ENCODE measurements around the gene RRAS2. TPM values are rescaled to one million over a fixed set of nuclear protein-coding genes. Genes with fewer than 3 reads are reported as not detected.

Gene RRAS2
- total and polyA plus RNA-seq, 12 donors, result 9.2 to 59.3 (median 26.6) TPM

DNA sequence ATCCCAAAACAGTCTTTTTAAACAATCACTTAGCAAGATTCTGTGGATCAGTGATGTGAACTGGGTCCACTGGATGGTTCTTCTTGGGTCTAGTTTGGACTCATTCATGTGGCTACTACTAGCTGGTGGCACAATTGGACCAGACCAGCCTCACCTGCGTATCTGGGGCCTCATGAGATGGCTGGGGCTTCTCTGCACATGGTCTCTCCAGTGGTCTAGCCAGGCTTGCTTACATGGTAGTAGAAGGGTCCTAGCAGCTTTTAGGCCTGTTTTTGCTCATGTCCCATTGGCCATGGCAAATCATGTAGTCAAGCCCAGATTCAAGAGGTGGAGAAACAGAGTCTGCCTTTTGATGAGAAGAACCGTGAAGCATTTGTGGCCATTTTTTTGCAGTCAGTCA, 94.0 kb downstream of the RRAS2 start:
- H3K9me3 ChIP-seq (replicated peaks in 1 of 3), result no peaks in the 10 kb centered on the region
- no peaks in the 10 kb centered on the region for H3K36me3 ChIP-seq (replicated peaks in 1 of 2)
- H3K27ac ChIP-seq, result no peak overlapping the region
- TF ChIP-seq, protein P1, sequence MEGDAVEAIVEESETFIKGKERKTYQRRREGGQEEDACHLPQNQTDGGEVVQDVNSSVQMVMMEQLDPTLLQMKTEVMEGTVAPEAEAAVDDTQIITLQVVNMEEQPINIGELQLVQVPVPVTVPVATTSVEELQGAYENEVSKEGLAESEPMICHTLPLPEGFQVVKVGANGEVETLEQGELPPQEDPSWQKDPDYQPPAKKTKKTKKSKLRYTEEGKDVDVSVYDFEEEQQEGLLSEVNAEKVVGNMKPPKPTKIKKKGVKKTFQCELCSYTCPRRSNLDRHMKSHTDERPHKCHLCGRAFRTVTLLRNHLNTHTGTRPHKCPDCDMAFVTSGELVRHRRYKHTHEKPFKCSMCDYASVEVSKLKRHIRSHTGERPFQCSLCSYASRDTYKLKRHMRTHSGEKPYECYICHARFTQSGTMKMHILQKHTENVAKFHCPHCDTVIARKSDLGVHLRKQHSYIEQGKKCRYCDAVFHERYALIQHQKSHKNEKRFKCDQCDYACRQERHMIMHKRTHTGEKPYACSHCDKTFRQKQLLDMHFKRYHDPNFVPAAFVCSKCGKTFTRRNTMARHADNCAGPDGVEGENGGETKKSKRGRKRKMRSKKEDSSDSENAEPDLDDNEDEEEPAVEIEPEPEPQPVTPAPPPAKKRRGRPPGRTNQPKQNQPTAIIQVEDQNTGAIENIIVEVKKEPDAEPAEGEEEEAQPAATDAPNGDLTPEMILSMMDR (IDR thresholded peaks at IDR 0.05), result no peak
- TF ChIP-seq POLR2A (IDR thresholded peaks at IDR 0.05), result no peak
- no peaks in the 10 kb centered on the region for H3K4me1 ChIP-seq (replicated peaks in 1 of 2)
- no peaks in the 10 kb centered on the region for H3K27me3 ChIP-seq
- intact Hi-C loops (cut with DNase I), result no loop called here
- WGBS, 4 donors, result 75 to 100% (median 97%) methylated on average over 1 to 2 of the region's 2 CpGs
- no peak for DNase-seq
- no peak overlapping the region for H3K4me3 ChIP-seq

DNA sequence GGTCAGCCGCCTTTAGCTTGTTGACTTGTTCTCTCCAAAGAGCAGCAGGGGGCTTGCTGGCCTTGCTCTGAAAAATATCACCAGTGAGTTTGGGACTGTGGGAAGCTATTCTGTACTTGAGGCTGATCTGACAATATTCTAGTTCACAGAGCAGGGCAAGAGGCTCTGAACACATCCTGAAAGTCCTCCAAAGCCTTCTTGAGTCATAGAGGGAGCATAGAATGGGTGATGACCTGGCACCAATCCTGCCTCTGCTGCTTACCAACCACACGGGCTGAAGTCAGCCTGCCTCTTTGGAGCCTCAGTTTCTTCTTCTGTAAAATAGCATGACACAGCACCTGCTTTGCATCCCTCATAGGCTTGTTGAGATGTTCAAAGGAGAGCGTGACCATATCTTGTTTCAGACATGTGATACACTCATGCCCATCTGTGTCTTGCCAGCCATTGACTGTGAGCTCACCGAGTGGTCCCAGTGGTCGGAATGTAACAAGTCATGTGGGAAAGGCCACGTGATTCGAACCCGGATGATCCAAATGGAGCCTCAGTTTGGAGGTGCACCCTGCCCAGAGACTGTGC, 96.6 kb downstream of the RRAS2 start:
- no peak overlapping the region for H3K27ac ChIP-seq
- DNase-seq, result no peak
- H3K4me3 ChIP-seq, result no peak overlapping the region
- TF ChIP-seq POLR2A (IDR thresholded peaks at IDR 0.05), result no peak
- TF ChIP-seq, protein P1 (IDR thresholded peaks at IDR 0.05), result no peak
- H3K27me3 ChIP-seq, result no peaks in the 10 kb centered on the region
- H3K36me3 ChIP-seq (replicated peaks in 1 of 2), result no peaks in the 10 kb centered on the region
- H3K9me3 ChIP-seq (replicated peaks in 1 of 3), result no peaks in the 10 kb centered on the region
- intact Hi-C loops (cut with DNase I), result no loop called here
- no peaks in the 10 kb centered on the region for H3K4me1 ChIP-seq (replicated peaks in 1 of 2)
- 89 to 92% (median 91%) methylated on average over 8 of the region's 8 CpGs for WGBS, 4 donors

DNA sequence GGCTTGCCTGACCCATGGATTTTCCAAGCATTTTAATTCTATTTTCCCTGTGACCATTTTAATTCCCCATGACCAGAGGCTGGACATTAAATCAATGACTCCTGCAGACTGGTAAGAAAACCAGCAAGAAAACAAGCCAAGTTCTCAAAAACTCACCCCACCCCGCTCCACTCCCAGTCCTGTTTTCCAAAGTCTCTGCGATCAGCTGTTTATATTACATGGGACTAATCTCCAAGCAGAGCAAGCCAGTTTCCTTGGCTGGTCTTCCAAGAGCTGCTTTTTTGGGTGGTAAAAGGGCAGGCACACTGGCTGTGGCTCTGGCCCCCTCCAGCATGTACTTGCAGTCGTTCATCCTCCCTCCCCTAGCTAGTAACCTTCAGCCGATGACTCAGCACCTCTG, 97.9 kb downstream of the RRAS2 start:
- TF ChIP-seq POLR2A (IDR thresholded peaks at IDR 0.05), result no peak
- TF ChIP-seq, protein P1 (IDR thresholded peaks at IDR 0.05), result no peak
- intact Hi-C loops (cut with DNase I), result no loop called here
- H3K27ac ChIP-seq, result no peak overlapping the region
- 78 to 91% (median 84%) methylated on average over 3 to 4 of the region's 4 CpGs for WGBS, 4 donors
- no peaks in the 10 kb centered on the region for H3K9me3 ChIP-seq (replicated peaks in 1 of 3)
- H3K4me3 ChIP-seq, result no peak overlapping the region
- no peaks in the 10 kb centered on the region for H3K4me1 ChIP-seq (replicated peaks in 1 of 2)
- no peak for DNase-seq
- H3K36me3 ChIP-seq (replicated peaks in 1 of 2), result no peaks in the 10 kb centered on the region
- H3K27me3 ChIP-seq, result no peaks in the 10 kb centered on the region

DNA sequence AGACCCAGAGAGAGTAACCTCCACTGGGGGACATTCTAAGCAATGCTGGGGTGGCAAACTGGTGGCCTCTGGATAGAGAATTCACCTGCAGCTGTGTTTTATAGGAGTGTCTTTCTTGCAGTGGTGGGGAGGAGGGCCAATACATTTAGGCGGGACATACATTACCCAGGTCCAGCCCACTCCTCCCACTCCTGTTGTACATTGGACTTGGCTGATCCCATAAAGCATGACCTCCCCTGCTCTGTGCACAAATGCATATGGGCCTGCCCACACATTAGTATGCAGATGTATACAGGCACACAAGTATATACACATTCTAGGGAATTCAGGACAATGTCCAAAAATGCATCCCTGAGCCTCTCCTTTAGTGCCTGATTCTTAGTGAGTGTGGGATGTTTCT, 99.1 kb downstream of the RRAS2 start:
- intact Hi-C loops (cut with DNase I), result loop anchor here in 1 of 2 donors (5.0 kb wide), 1 partner anchor 483 kb away; no protein-coding TSS in a partner anchor
- no peaks in the 10 kb centered on the region for H3K27me3 ChIP-seq
- H3K4me1 ChIP-seq (replicated peaks in 1 of 2), result no peaks in the 10 kb centered on the region
- no peaks in the 10 kb centered on the region for H3K9me3 ChIP-seq (replicated peaks in 1 of 3)
- WGBS, 4 donors, result 94 to 100% (median 100%) methylated on average over 1 of the region's 1 CpG
- no peak overlapping the region for H3K4me3 ChIP-seq
- TF ChIP-seq, protein P1 (IDR thresholded peaks at IDR 0.05), result no peak
- no peak for TF ChIP-seq POLR2A (IDR thresholded peaks at IDR 0.05)
- H3K27ac ChIP-seq, result no peak overlapping the region
- no peak for DNase-seq
- no peaks in the 10 kb centered on the region for H3K36me3 ChIP-seq (replicated peaks in 1 of 2)

All from adrenal gland (tissue), 12 donors.